HUES64 (cell line): ENCODE data around the gene EPHB2.

Source experiments
- H3K27ac ChIP-seq: 2 replicates; pipeline ENCODE4 v1.7.0; 2013; ENCODE audit warnings: low read depth, low read length, inconsistent platforms
- H3K27me3 ChIP-seq: 2 replicates; pipeline ENCODE4 v1.6.1; 2013; ENCODE audit warnings: mild to moderate bottlenecking, low read length; ENCODE audit not compliant: insufficient read depth
- H3K36me3 ChIP-seq: 2 replicates; pipeline ENCODE4 v1.6.1; 2013; ENCODE audit warnings: mild to moderate bottlenecking, low read length; ENCODE audit not compliant: insufficient read depth
- H3K4me1 ChIP-seq: 2 replicates; pipeline ENCODE4 v1.6.1; 2013; ENCODE audit warnings: mild to moderate bottlenecking, low read length, moderate library complexity; ENCODE audit not compliant: insufficient read depth
- H3K4me3 ChIP-seq: 2 replicates; pipeline ENCODE4 v1.5.1; 2013; ENCODE audit warnings: mild to moderate bottlenecking, low read length, moderate library complexity
- H3K9ac ChIP-seq: 2 replicates; pipeline ENCODE4 v1.6.1; 2013; ENCODE audit warnings: mild to moderate bottlenecking, low read depth, low read length
- H3K9me3 ChIP-seq: 2 replicates; pipeline ENCODE4 v1.6.1; 2013; ENCODE audit warnings: low read depth, low read length; ENCODE audit not compliant: insufficient read depth
- WGBS: fragments of 150-250, 120-280 bp; methylation state at CpG from one replicate; pipeline ENCODE4 v1.1.7; 2013; ENCODE audit warnings: missing lambda C conversion rate; 5-methylcytosine and 5-hydroxymethylcytosine counted together

Gene EPHB2

DNA sequence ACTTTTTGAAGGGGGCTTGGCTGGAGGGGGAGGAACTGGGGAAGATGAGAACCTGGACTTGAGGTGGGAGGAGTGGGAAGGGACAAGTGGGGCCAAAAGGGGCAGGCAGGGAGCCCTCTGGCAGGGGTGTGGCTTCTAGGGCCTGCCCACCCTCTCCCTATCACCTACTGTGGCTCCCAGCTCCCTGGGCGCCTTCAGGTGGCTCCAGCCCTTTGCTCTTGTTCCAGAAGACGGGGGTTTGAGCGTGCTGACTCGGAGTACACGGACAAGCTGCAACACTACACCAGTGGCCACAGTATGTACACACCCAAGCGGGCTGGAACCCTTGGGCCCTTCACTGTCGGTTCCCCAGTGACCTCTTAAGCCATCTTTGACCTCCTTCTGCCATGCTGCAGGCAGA, 185.5 kb downstream of the EPHB2 start:
- Histone ChIP-seq H3K36me3 (peaks cover 8% of the 10 kb centered on the region; the same call in 1 of the 2 replicates), H3K4me3 (no peak overlapping the region), H3K9me3 (no peaks in the 10 kb centered on the region), H3K9ac (no peak overlapping the region), H3K27ac (no peak overlapping the region), H3K4me1 (no peaks in the 10 kb centered on the region), H3K27me3 (no peaks in the 10 kb centered on the region)
- 92% methylated on average over 7 of the region's 7 CpGs for WGBS

- H3K4me3 ChIP-seq: no peak overlapping the region
- H3K9ac ChIP-seq: no peak overlapping the region
- H3K27ac ChIP-seq: no peak overlapping the region
- no peaks in the 10 kb centered on the region for H3K4me1 ChIP-seq
- WGBS: 88% methylated on average over 3 of the region's 3 CpGs
- no peaks in the 10 kb centered on the region for H3K27me3 ChIP-seq
- H3K36me3 ChIP-seq: no peaks in the 10 kb centered on the region
- H3K9me3 ChIP-seq: no peaks in the 10 kb centered on the region
Observed at GRCh38 chr1:22900451-22900850, 189.8 kb downstream of the EPHB2 start.

DNA sequence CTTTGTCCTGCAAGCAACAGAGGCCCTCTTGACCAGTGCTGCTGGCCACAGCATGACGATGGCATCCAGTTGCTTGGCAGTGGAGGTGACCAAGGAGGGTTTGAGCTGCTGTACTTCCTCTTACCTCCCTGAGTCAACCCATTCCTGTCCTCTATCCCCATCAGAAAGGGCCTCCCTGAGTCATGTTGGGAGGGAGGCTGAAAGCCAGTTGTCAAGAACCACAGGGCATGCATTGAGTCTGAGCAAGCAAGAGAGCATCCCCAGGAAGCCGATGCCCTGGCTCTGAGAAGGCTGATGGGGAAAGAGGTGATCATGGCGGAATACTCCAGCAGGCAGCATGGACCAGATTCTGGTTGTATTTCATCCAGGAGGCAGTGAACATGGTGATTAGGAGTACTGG, 192.5 kb downstream of the EPHB2 start:
- Histone ChIP-seq H3K4me1 (no peaks in the 10 kb centered on the region), H3K9ac (no peak overlapping the region), H3K27me3 (no peaks in the 10 kb centered on the region), H3K9me3 (no peaks in the 10 kb centered on the region), H3K27ac (no peak overlapping the region), H3K36me3 (no peaks in the 10 kb centered on the region), H3K4me3 (no peak overlapping the region)
- 92% methylated on average over 3 of the region's 3 CpGs for WGBS

DNA sequence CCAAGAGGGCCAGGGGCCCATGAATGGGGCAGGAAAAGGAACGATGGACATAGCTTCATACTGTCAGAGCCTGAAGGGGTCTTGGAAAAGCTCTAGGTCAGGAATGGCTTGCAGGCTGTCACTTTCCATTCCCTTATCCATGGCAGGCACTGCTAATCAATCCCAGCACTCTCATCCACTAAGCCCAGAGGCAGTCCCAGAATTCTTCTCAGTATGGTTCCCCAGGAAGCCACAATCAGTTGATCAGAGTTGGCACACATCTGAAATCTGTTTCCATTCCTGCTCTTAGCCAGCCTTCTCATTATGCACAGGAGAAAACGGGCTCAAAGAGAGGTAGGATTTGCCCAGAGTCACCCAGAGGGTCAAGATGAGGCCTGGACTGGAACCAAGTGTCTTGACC, 196.3 kb downstream of the EPHB2 start:
- Histone ChIP-seq H3K27ac (no peak overlapping the region), H3K9me3 (no peaks in the 10 kb centered on the region), H3K36me3 (no peaks in the 10 kb centered on the region), H3K4me1 (no peaks in the 10 kb centered on the region), H3K27me3 (no peaks in the 10 kb centered on the region), H3K9ac (no peak overlapping the region), H3K4me3 (no peak overlapping the region)
- WGBS: 92% methylated on average over 2 of the region's 2 CpGs

DNA sequence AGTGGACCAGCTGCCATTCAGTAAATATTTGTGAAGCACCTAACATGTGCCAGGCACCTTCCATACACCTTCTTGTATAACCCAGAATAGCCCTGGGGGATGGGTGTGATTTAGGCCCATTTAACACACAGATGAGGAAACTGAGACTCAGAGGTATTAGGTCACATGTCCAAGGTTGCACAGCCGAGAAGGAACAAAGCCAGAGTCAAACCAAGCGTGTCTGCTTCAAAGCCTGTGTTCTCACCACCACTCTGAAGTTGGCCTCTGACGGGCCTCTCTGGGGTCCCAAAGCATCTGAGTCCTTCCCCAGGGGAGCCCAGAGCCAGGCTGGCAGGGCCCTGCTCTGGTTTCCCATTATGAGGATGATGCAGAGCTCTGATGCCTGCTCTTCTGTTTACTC, 196.9 kb downstream of the EPHB2 start:
- no peaks in the 10 kb centered on the region for H3K27me3 ChIP-seq
- no peaks in the 10 kb centered on the region for H3K36me3 ChIP-seq
- H3K9ac ChIP-seq: no peak overlapping the region
- no peak overlapping the region for H3K27ac ChIP-seq
- H3K9me3 ChIP-seq: no peaks in the 10 kb centered on the region
- no peak overlapping the region for H3K4me3 ChIP-seq
- 93% methylated on average over 3 of the region's 3 CpGs for WGBS
- no peaks in the 10 kb centered on the region for H3K4me1 ChIP-seq

DNA sequence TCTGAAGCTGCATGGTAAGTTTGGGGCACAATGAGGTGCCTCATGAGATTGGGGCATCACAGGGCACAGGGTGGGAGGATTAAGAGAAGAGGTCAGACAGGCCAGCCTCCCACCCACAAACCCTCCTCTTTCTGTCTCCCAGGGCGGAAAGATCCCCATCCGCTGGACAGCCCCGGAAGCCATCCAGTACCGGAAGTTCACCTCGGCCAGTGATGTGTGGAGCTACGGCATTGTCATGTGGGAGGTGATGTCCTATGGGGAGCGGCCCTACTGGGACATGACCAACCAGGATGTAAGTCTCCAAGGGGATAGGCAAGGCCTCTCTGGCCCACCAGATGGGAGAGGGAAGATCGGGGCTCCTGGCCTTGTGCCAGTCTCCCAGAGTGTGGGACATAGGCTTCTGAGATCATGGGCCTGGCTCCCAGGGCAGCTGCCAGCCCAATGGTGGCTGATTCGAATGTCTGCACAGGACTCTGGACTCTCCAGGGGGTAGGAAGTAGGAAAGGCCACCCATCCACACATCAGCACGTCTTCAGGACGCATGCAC, 198.3 kb downstream of the EPHB2 start:
- Histone ChIP-seq H3K9ac (no peak overlapping the region), H3K4me1 (no peaks in the 10 kb centered on the region), H3K4me3 (no peak overlapping the region), H3K36me3 (no peaks in the 10 kb centered on the region), H3K27me3 (no peaks in the 10 kb centered on the region), H3K9me3 (no peaks in the 10 kb centered on the region), H3K27ac (no peak overlapping the region)
- whole genome bisulfite sequencing: 92% methylated on average over 11 of the region's 11 CpGs

DNA sequence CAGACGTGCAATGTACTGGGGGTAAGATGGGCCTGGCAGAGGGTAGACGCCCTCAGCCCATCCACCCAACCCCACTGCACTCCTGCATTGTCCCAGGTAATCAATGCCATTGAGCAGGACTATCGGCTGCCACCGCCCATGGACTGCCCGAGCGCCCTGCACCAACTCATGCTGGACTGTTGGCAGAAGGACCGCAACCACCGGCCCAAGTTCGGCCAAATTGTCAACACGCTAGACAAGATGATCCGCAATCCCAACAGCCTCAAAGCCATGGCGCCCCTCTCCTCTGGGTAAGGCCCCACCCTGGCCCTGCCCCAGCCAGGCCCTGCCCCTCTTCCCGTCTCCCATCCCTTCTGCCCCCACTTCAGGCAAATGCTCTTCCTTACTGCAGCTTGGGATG, 199.6 kb downstream of the EPHB2 start:
- 90% methylated on average over 13 of the region's 13 CpGs for WGBS
- Histone ChIP-seq H3K36me3 (no peaks in the 10 kb centered on the region), H3K27me3 (no peaks in the 10 kb centered on the region), H3K9ac (no peak overlapping the region), H3K27ac (no peak overlapping the region), H3K9me3 (no peaks in the 10 kb centered on the region), H3K4me3 (no peak overlapping the region), H3K4me1 (no peaks in the 10 kb centered on the region)

GRCh38 chr1:22910986-22911651, 200.5 kb downstream of the EPHB2 start:
- Histone ChIP-seq H3K27ac (no peak overlapping the region), H3K9ac (no peak overlapping the region), H3K27me3 (no peaks in the 10 kb centered on the region), H3K9me3 (no peaks in the 10 kb centered on the region), H3K4me3 (no peak overlapping the region), H3K4me1 (no peaks in the 10 kb centered on the region), H3K36me3 (no peaks in the 10 kb centered on the region)
- 95% methylated on average over 4 of the region's 5 CpGs for WGBS

DNA sequence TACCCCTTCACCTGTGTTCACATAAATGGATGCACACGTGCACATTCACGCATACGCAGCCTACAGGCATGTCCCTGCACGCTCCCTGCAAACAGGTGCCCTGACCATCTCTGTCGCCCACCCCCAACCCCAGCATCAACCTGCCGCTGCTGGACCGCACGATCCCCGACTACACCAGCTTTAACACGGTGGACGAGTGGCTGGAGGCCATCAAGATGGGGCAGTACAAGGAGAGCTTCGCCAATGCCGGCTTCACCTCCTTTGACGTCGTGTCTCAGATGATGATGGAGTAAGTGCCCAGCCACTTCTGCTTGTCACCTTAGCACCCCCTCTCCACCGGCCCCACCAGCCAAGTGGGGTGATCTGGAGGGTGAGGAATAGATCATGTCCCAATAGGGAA, 201.7 kb downstream of the EPHB2 start:
- Histone ChIP-seq H3K27ac (no peak overlapping the region), H3K4me1 (no peaks in the 10 kb centered on the region)
- 94% methylated on average over 16 of the region's 16 CpGs for WGBS

DNA sequence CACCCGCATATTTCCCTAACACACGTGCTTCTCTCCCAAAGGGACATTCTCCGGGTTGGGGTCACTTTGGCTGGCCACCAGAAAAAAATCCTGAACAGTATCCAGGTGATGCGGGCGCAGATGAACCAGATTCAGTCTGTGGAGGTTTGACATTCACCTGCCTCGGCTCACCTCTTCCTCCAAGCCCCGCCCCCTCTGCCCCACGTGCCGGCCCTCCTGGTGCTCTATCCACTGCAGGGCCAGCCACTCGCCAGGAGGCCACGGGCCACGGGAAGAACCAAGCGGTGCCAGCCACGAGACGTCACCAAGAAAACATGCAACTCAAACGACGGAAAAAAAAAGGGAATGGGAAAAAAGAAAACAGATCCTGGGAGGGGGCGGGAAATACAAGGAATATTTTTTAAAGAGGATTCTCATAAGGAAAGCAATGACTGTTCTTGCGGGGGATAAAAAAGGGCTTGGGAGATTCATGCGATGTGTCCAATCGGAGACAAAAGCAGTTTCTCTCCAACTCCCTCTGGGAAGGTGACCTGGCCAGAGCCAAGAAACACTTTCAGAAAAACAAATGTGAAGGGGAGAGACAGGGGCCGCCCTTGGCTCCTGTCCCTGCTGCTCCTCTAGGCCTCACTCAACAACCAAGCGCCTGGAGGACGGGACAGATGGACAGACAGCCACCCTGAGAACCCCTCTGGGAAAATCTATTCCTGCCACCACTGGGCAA, 202.9 kb downstream of the EPHB2 start:
- Histone ChIP-seq H3K27me3 (no peaks in the 10 kb centered on the region), H3K9me3 (no peaks in the 10 kb centered on the region), H3K9ac (no peak overlapping the region), H3K4me3 (no peak overlapping the region), H3K27ac (no peak overlapping the region), H3K36me3 (no peaks in the 10 kb centered on the region), H3K4me1 (no peaks in the 10 kb centered on the region)
- 89% methylated on average over 24 of the region's 24 CpGs for WGBS

More for the DNA sequence above, 201.7 kb downstream of the EPHB2 start:
- Histone ChIP-seq H3K4me3 (no peak overlapping the region), H3K9me3 (no peaks in the 10 kb centered on the region), H3K9ac (no peak overlapping the region), H3K36me3 (no peaks in the 10 kb centered on the region), H3K27me3 (no peaks in the 10 kb centered on the region)

GRCh38 chr1:22914156-22914555, 203.5 kb downstream of the EPHB2 start:
- H3K27me3 ChIP-seq: no peaks in the 10 kb centered on the region
- WGBS: 92% methylated on average over 10 of the region's 10 CpGs

More at GRCh38 chr1:22914156-22914555, 203.5 kb downstream of the EPHB2 start:
- Histone ChIP-seq H3K9me3 (no peaks in the 10 kb centered on the region), H3K4me3 (no peak overlapping the region), H3K27ac (no peak overlapping the region), H3K4me1 (no peaks in the 10 kb centered on the region), H3K9ac (no peak overlapping the region), H3K36me3 (no peaks in the 10 kb centered on the region)
